Suprapubic skin (tissue), 4 donors: ENCODE measurements around the gene FAM120C. TPM values are rescaled to one million over a fixed set of nuclear protein-coding genes. Genes with fewer than 3 reads are reported as not detected.

ENCODE experiments used
- DNase-seq, 2 donors: peaks; one replicate each; pipeline ENCODE4 v3.0.0-alpha.2; 2019; ENCODE audit warnings: low spot score in 2 of 2
- H3K27ac ChIP-seq: fragments of 200-600 bp; sonication (generic); one replicate; pipeline ENCODE4 v1.5.1; 2019
- H3K27me3 ChIP-seq: fragments of 200-600 bp; sonication (generic); one replicate; pipeline ENCODE4 v1.5.1; 2019
- H3K36me3 ChIP-seq: fragments of 200-600 bp; sonication (generic); one replicate; pipeline ENCODE4 v1.5.1; 2019
- H3K4me1 ChIP-seq: fragments of 200-600 bp; sonication (generic); one replicate; pipeline ENCODE4 v1.5.1; 2019
- H3K4me3 ChIP-seq: fragments of 200-600 bp; sonication (generic); one replicate; pipeline ENCODE4 v1.5.1; 2019; ENCODE audit warnings: mild to moderate bottlenecking
- H3K9me3 ChIP-seq: fragments of 200-600 bp; sonication (generic); one replicate; pipeline ENCODE4 v1.5.1; 2019
- CTCF ChIP-seq, 2 donors: fragments of 200-600 bp in 1 of 2; fragments of 450-650 bp in 1 of 2; sonication (generic) in 1 of 2; IDR thresholded peaks; one replicate each; pipeline ENCODE4 v1.5.1; 2016 to 2019; ENCODE audit warnings: antibody characterized with exemption in 2 of 2, mild to moderate bottlenecking in 1 of 2, moderate library complexity in 1 of 2
- EP300 ChIP-seq: sonication (generic); formaldehyde crosslinking; IDR thresholded peaks from one replicate; pipeline ENCODE4 v1.6.1; 2017; ENCODE audit warnings: antibody characterized with exemption
- POLR2A ChIP-seq, 2 donors: fragments of 450-650 bp; IDR thresholded peaks; one replicate each; pipeline ENCODE4 v1.6.1; 2017; ENCODE audit warnings: antibody characterized with exemption in 2 of 2, mild to moderate bottlenecking in 2 of 2, moderate library complexity in 2 of 2
- POLR2AphosphoS5 ChIP-seq, 3 donors: sonication (generic); formaldehyde crosslinking; IDR thresholded peaks; one replicate each; pipeline ENCODE4 v1.6.1; 2017; ENCODE audit warnings: antibody characterized with exemption in 3 of 3
- WGBS: methylation state at CpG from one replicate; pipeline ENCODE4 v1.1.5; 2018; 5-methylcytosine and 5-hydroxymethylcytosine counted together
- total RNA-seq, 4 donors: library from RNA; depleted of rRNA; stranded (reverse); fragments of >200 nt; gene quantifications; one replicate each; pipeline ENCODE4 v1.1.0, GENCODE V29; 2016

The FAM120C gene
- total RNA-seq, 4 donors from 2014 or later, result 8.5 to 16.3 (median 10.3) TPM

DNA sequence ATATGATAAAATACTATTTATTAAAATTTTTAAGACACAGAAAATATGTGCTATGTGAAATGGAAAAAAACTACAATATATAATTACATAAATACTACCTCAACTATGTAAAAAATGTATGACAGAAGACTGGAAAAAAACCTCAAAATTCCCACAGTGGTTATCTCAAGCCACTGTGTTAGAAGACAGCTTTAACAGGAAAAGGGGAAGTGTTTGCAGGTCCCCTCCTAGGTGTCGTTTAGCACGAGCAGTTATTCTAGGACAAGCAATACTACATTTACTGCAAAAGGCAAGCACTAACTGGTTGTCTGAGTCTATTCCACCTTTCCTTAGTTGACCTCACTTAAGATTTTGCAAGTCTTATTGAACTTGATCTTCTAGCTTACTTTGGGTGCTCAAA, 93.9 kb downstream of the FAM120C start:
- H3K4me1 ChIP-seq, result no peaks in the 10 kb centered on the region
- no peak overlapping the region for H3K27ac ChIP-seq
- TF ChIP-seq POLR2A (IDR thresholded peaks at IDR 0.05) (no peak), POLR2AphosphoS5 (IDR thresholded peaks at IDR 0.05) (no peak), EP300 (no peak), CTCF (IDR thresholded peaks at IDR 0.05) (no peak)
- no peak for DNase-seq
- no peaks in the 10 kb centered on the region for H3K27me3 ChIP-seq
- no peak overlapping the region for H3K4me3 ChIP-seq
- H3K9me3 ChIP-seq, result no peaks in the 10 kb centered on the region
- WGBS, result 75% methylated on average over 2 of the region's 2 CpGs
- peaks cover 19% of the 10 kb centered on the region for H3K36me3 ChIP-seq

DNA sequence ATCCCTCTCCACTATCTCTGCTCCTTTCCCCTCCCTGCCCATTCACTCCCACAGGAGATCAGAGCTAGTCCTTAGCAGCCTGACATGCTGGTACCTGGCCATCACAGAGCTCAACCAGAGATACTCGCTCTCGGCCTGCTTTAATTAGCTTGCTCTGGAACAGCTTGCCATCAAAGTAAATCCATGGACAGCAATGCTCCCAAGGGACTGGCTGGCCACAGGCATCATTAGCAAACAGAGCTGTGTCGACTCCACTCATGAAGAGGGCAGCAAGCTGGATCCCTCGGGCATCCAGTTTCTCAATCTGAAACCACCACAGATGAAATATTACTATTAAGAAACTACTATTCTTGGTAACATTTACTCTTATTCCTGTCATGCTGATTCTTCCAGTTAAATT, 95.4 kb downstream of the FAM120C start:
- no peak for TF ChIP-seq POLR2AphosphoS5 (IDR thresholded peaks at IDR 0.05)
- no peak for TF ChIP-seq CTCF (IDR thresholded peaks at IDR 0.05)
- TF ChIP-seq EP300, result no peak
- TF ChIP-seq POLR2A (IDR thresholded peaks at IDR 0.05), result no peak
- H3K27ac ChIP-seq, result no peak overlapping the region
- no peaks in the 10 kb centered on the region for H3K4me1 ChIP-seq
- WGBS, result 84% methylated on average over 4 of the region's 4 CpGs
- no peak overlapping the region for H3K4me3 ChIP-seq
- H3K27me3 ChIP-seq, result no peaks in the 10 kb centered on the region
- no peak for DNase-seq
- peaks cover 19% of the 10 kb centered on the region for H3K36me3 ChIP-seq
- H3K9me3 ChIP-seq, result no peaks in the 10 kb centered on the region

DNA sequence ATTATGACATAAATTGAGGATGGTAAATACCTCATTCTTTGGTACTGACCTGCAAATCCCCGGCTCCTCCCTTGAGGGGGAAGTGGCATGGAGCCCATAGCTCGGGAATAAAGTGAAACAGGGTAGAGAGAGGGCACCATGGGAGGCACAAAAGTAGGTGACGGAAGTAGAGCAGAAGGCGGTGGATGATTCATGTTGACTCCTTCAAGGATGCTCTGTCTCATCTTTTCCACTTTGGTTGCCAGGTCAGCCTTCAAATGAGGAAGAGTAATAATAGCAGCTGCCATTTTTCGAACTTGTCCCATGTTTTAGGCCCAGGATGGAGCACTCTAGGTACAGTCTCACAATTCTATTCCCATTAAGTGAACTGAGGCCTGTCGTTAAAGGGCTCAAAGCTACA, 97.4 kb downstream of the FAM120C start:
- no peak for DNase-seq
- no peak overlapping the region for H3K27ac ChIP-seq
- WGBS, result 73% methylated on average over 6 of the region's 6 CpGs
- no peaks in the 10 kb centered on the region for H3K27me3 ChIP-seq
- H3K36me3 ChIP-seq, result peaks cover 14% of the 10 kb centered on the region
- no peaks in the 10 kb centered on the region for H3K9me3 ChIP-seq
- no peak overlapping the region for H3K4me3 ChIP-seq
- TF ChIP-seq CTCF (IDR thresholded peaks at IDR 0.05), result no peak
- TF ChIP-seq POLR2A (IDR thresholded peaks at IDR 0.05), result no peak
- TF ChIP-seq POLR2AphosphoS5 (IDR thresholded peaks at IDR 0.05), result no peak
- no peaks in the 10 kb centered on the region for H3K4me1 ChIP-seq

GRCh38 chrX:54076903-54077302, 106.2 kb downstream of the FAM120C start:
- TF ChIP-seq POLR2A (IDR thresholded peaks at IDR 0.05), result no peak
- TF ChIP-seq POLR2AphosphoS5 (IDR thresholded peaks at IDR 0.05), result no peak
- TF ChIP-seq EP300, result no peak
- no peak for TF ChIP-seq CTCF (IDR thresholded peaks at IDR 0.05)
- Histone ChIP-seq H3K27me3 (no peaks in the 10 kb centered on the region), H3K4me3 (no peak overlapping the region), H3K36me3 (peaks cover 14% of the 10 kb centered on the region), H3K4me1 (no peaks in the 10 kb centered on the region), H3K27ac (no peak overlapping the region), H3K9me3 (no peaks in the 10 kb centered on the region)
- DNase-seq, result no peak
- WGBS, result 83% methylated on average over 2 of the region's 2 CpGs

- H3K27ac ChIP-seq, result no peak overlapping the region
- no peak for TF ChIP-seq EP300
- no peak for TF ChIP-seq POLR2AphosphoS5 (IDR thresholded peaks at IDR 0.05)
- no peak for TF ChIP-seq CTCF (IDR thresholded peaks at IDR 0.05)
- no peak for TF ChIP-seq POLR2A (IDR thresholded peaks at IDR 0.05)
- WGBS, result 89% methylated on average over 6 of the region's 6 CpGs
- DNase-seq, result no peak
- H3K4me3 ChIP-seq, result no peak overlapping the region
- peaks cover 8% of the 10 kb centered on the region for H3K36me3 ChIP-seq
- no peaks in the 10 kb centered on the region for H3K9me3 ChIP-seq
- H3K27me3 ChIP-seq, result no peaks in the 10 kb centered on the region
- no peaks in the 10 kb centered on the region for H3K4me1 ChIP-seq
These were observed 108.2 kb downstream of the FAM120C start for GRCh38 chrX:54074826-54075225.
